Osteocyte (in vitro differentiated cells): ENCODE data around the gene ACP6. TPM values are rescaled to one million over a fixed set of nuclear protein-coding genes. Genes with fewer than 3 reads are reported as not detected.

ENCODE experiments used
- DNase-seq: peaks from one replicate; pipeline ENCODE4 v3.0.0; 2021; ENCODE audit warnings: mixed read lengths; ENCODE audit not compliant: unreplicated experiment; ENCODE audit errors: extremely low spot score
- H3K27ac Mint-ChIP-seq: one replicate; pipeline ENCODE4 v1.8.0; 2021; ENCODE audit warnings: mild to moderate bottlenecking, mixed read lengths; ENCODE audit not compliant: unreplicated experiment
- H3K27me3 Mint-ChIP-seq: one replicate; pipeline ENCODE4 v1.8.0; 2021; ENCODE audit warnings: mixed read lengths; ENCODE audit not compliant: unreplicated experiment
- H3K36me3 Mint-ChIP-seq: one replicate; pipeline ENCODE4 v1.8.0; 2021; ENCODE audit warnings: mixed read lengths; ENCODE audit not compliant: unreplicated experiment
- H3K4me1 Mint-ChIP-seq: one replicate; pipeline ENCODE4 v1.8.0; 2021; ENCODE audit warnings: mixed read lengths; ENCODE audit not compliant: unreplicated experiment
- H3K4me3 Mint-ChIP-seq: one replicate; pipeline ENCODE4 v1.8.0; 2021; ENCODE audit warnings: mild to moderate bottlenecking, moderate library complexity, mixed read lengths; ENCODE audit not compliant: unreplicated experiment
- H3K9me3 Mint-ChIP-seq: one replicate; pipeline ENCODE4 v1.8.0; 2021; ENCODE audit warnings: mixed read lengths; ENCODE audit not compliant: unreplicated experiment
- CTCF ChIP-seq: fragments of 200-600 bp; sonication (generic); IDR thresholded peaks from 2 replicates; pipeline ENCODE4 v1.5.0; 2021; ENCODE audit warnings: antibody characterized with exemption, mild to moderate bottlenecking, moderate library complexity
- total RNA-seq: library from RNA; stranded (reverse); gene quantifications from 2 replicates; pipeline ENCODE4 v1.2.1, GENCODE V29; 2021

ACP6 gene
- total RNA-seq, 1 donor from 2014 or later: 12.6 TPM

GRCh38 chr1:147608596-147608995 lies 61.7 kb downstream of the ACP6 start:
- Mint-ChIP-seq H3K27ac (no peak overlapping the region), H3K36me3 (peaks cover 54% of the 10 kb centered on the region), H3K4me3 (no peak overlapping the region), H3K9me3 (no peaks in the 10 kb centered on the region), H3K4me1 (peaks cover 6% of the 10 kb centered on the region), H3K27me3 (no peaks in the 10 kb centered on the region)
- no peak for TF ChIP-seq CTCF
- no peak for DNase-seq

- H3K36me3 Mint-ChIP-seq: peaks cover 36% of the 10 kb centered on the region
- TF ChIP-seq CTCF: no peak
- no peaks in the 10 kb centered on the region for H3K9me3 Mint-ChIP-seq
- no peak overlapping the region for H3K27ac Mint-ChIP-seq
- no peaks in the 10 kb centered on the region for H3K27me3 Mint-ChIP-seq
- no peak overlapping the region for H3K4me3 Mint-ChIP-seq
- DNase-seq: no peak
- H3K4me1 Mint-ChIP-seq: peaks cover 20% of the 10 kb centered on the region
Measured at GRCh38 chr1:147605591-147605990, 64.7 kb downstream of the ACP6 start.

- peaks cover 31% of the 10 kb centered on the region for H3K36me3 Mint-ChIP-seq
- TF ChIP-seq CTCF: no peak
- no peaks in the 10 kb centered on the region for H3K27me3 Mint-ChIP-seq
- H3K4me3 Mint-ChIP-seq: no peak overlapping the region
- peaks cover 20% of the 10 kb centered on the region for H3K4me1 Mint-ChIP-seq
- H3K9me3 Mint-ChIP-seq: no peaks in the 10 kb centered on the region
- H3K27ac Mint-ChIP-seq: no peak overlapping the region
- DNase-seq: no peak
Measured at GRCh38 chr1:147603986-147604385, 66.3 kb downstream of the ACP6 start.

GRCh38 chr1:147600119-147601111 lies 69.9 kb downstream of the ACP6 start:
- H3K36me3 Mint-ChIP-seq: peaks cover 3% of the 10 kb centered on the region
- TF ChIP-seq CTCF: peak; percentile 18
- peak overlapping the region; percentile 80 for H3K27ac Mint-ChIP-seq
- no peak for DNase-seq
- peak overlapping the region; percentile 87 for H3K4me3 Mint-ChIP-seq
- no peaks in the 10 kb centered on the region for H3K9me3 Mint-ChIP-seq
- peaks cover 33% of the 10 kb centered on the region for H3K4me1 Mint-ChIP-seq
- no peaks in the 10 kb centered on the region for H3K27me3 Mint-ChIP-seq

- peak overlapping the region; percentile 93 for H3K4me3 Mint-ChIP-seq
- H3K36me3 Mint-ChIP-seq: no peaks in the 10 kb centered on the region
- H3K4me1 Mint-ChIP-seq: peaks cover 32% of the 10 kb centered on the region
- no peaks in the 10 kb centered on the region for H3K9me3 Mint-ChIP-seq
- peak; percentile 99 for DNase-seq
- no peaks in the 10 kb centered on the region for H3K27me3 Mint-ChIP-seq
- TF ChIP-seq CTCF: no peak
- peak overlapping the region; percentile 94 for H3K27ac Mint-ChIP-seq
Measured at GRCh38 chr1:147599362-147600118, 70.8 kb downstream of the ACP6 start.
